Left lung (tissue), 10 donors: ENCODE measurements around the gene FAM114A1. TPM values are rescaled to one million over a fixed set of nuclear protein-coding genes. Genes with fewer than 3 reads are reported as not detected.
"Not testable (repeated sequence)": the region's sequence is repeated elsewhere in the genome, so short reads cannot be mapped to it uniquely, and the experiment has no call there.

Experiments
- ATAC-seq: fragments of 200-7000 bp; cut with Tn5 transposase; one replicate; pipeline ENCODE4 v1.9.1; 2020; ENCODE audit warnings: moderate library complexity
- DNase-seq, 4 donors: peaks; one replicate each; pipeline ENCODE4 v3.0.0-alpha.2; 2013 to 2020
- H3K27ac ChIP-seq, 2 donors: fragments of 200-600 bp; sonication (generic) in 1 of 2; one replicate each; pipeline versions ENCODE4 v1.5.0 to v1.8.0; 2020 to 2021
- H3K27me3 ChIP-seq, 2 donors: fragments of 200-600 bp; sonication (generic) in 1 of 2; one replicate each; pipeline versions ENCODE4 v1.5.0 to v1.8.0; 2020 to 2021
- H3K36me3 ChIP-seq, 2 donors: fragments of 200-600 bp; sonication (generic) in 1 of 2; one replicate each; pipeline versions ENCODE4 v1.5.0 to v1.8.0; 2020 to 2021
- H3K4me1 ChIP-seq, 2 donors: fragments of 200-600 bp; one replicate each; pipeline ENCODE4 v1.8.0; 2021
- H3K4me3 ChIP-seq, 2 donors: fragments of 200-600 bp; sonication (generic) in 1 of 2; one replicate each; pipeline versions ENCODE4 v1.5.0 to v1.8.0; 2020 to 2021; ENCODE audit warnings: mild to moderate bottlenecking in 1 of 2
- H3K9me3 ChIP-seq, 2 donors: fragments of 200-600 bp; sonication (generic) in 1 of 2; one replicate each; pipeline versions ENCODE4 v1.5.0 to v1.8.0; 2020 to 2021
- intact Hi-C, 2 donors: fragments of 100-400 bp; cut with DNase I; formaldehyde crosslinking; loops; one replicate each; pipeline versions ENCODE4 v1.11.2 to v1.14.2; 2022
- polyA plus RNA-seq, 6 donors: library from polyadenylated mRNA; unstranded; fragments of 120-200 nt; gene quantifications; one replicate each; pipeline ENCODE4 v1.2.1, GENCODE V29; 2013; ENCODE audit not compliant: insufficient read length in 6 of 6
- total RNA-seq, 2 donors: library from RNA; stranded (reverse); fragmentation: NEBNext Ultra II Directional; extraction: Animal tissue kit (Norgen Biotek cat#: 25700); gene quantifications; one replicate each; pipeline ENCODE4 v1.2.1, GENCODE V29; 2021
- TF ChIP-seq, protein P1 (sequence below), 2 donors: fragments of 200-600 bp; sonication (generic) in 1 of 2; IDR thresholded peaks; one replicate each; pipeline versions ENCODE4 v1.5.0 to v1.8.0; 2021; ENCODE audit warnings: antibody characterized with exemption in 2 of 2
- donor health status: DM: no; HTN: yes; CAD: no.
- donor health status: DM: no; HTN: no; CAD: no.

The FAM114A1 gene
- total and polyA plus RNA-seq, 8 donors = 51.5 to 81.1 (median 62.4) TPM

DNA sequence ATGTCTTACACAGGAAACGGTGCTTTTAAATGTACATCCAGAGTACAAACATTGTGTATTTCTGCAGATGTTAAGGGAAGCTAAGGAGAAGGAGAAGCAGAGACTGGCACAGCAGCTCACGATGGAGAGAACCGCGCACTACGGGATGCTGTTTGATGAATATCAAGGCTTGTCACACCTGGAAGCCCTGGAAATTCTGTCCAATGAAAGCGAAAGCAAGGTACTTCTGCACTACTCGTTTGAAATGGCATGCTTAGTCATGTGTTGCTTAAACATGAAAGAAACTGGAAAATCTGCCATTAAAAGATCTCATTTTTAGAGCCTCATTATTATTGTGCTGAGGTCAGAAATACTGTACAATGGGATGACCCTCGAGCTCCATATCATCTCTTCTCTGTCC is 47.2 kb downstream of the FAM114A1 start:
- H3K4me1 ChIP-seq = no peaks in the 10 kb centered on the region
- no peaks in the 10 kb centered on the region for H3K9me3 ChIP-seq
- H3K27me3 ChIP-seq = no peaks in the 10 kb centered on the region
- DNase-seq (no peak), ATAC-seq (no peak)
- H3K36me3 ChIP-seq = peaks cover 4 to 94% of the 10 kb centered on the region in 2 donors
- H3K4me3 ChIP-seq = no peak overlapping the region
- no peak overlapping the region for H3K27ac ChIP-seq
- TF ChIP-seq, protein P1, sequence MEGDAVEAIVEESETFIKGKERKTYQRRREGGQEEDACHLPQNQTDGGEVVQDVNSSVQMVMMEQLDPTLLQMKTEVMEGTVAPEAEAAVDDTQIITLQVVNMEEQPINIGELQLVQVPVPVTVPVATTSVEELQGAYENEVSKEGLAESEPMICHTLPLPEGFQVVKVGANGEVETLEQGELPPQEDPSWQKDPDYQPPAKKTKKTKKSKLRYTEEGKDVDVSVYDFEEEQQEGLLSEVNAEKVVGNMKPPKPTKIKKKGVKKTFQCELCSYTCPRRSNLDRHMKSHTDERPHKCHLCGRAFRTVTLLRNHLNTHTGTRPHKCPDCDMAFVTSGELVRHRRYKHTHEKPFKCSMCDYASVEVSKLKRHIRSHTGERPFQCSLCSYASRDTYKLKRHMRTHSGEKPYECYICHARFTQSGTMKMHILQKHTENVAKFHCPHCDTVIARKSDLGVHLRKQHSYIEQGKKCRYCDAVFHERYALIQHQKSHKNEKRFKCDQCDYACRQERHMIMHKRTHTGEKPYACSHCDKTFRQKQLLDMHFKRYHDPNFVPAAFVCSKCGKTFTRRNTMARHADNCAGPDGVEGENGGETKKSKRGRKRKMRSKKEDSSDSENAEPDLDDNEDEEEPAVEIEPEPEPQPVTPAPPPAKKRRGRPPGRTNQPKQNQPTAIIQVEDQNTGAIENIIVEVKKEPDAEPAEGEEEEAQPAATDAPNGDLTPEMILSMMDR (IDR thresholded peaks at IDR 0.05) = no peak
- intact Hi-C loops = no loop called here

DNA sequence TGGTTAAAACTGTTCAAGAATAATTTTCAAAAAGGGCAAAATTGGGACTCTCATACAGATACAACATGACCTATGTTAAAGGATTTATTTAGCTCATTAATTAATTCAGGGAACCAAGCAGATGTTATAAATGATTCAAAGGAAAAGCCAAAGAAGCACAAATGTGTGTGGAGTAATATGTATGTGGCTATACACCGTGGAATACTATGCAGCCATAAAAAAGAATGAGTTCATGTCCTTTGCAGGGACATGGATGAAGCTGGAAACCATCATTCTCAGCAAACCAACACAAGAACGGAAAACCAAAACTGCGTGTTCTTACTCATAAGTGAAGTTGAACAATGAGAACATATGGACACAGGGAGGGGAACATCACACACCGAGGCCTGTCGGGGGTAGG is 48.7 kb downstream of the FAM114A1 start:
- H3K36me3 ChIP-seq = peaks cover 4 to 94% of the 10 kb centered on the region in 2 donors

DNA sequence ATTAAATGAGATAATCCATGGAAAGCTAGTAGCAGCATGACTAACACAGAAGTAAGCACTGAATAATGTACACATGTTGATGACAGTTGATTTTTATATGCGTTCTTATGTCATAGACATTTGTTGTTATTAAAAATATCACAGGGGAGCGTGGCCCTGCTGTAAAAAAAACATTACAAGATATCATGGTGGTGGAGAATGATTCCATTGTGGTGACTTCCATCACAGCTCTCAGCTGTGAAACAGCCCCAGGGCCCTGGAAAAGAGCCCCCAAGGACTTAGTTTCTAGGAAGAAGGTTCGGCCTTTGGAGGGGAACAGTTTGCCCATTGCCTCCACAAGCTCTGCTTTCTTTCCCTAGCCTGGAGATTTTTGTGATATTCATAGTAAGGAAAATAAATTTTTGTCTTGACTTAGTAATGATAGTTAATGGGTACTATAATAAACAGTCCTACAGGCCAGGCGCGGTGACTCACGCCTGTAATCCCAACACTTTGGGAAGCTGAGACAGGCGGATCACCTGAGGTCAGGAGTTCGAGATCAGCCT is 49.9 kb downstream of the FAM114A1 start:
- no peak for DNase-seq
- H3K27ac ChIP-seq = no peak overlapping the region
- TF ChIP-seq, protein P1 (IDR thresholded peaks at IDR 0.05) = no peak
- no peak overlapping the region for H3K4me3 ChIP-seq
- H3K9me3 ChIP-seq = no peaks in the 10 kb centered on the region
- intact Hi-C loops = no loop called here
- peaks cover 0 to 5% of the 10 kb centered on the region in 2 donors for H3K4me1 ChIP-seq
- peaks cover 4 to 93% of the 10 kb centered on the region in 2 donors for H3K36me3 ChIP-seq
- no peaks in the 10 kb centered on the region for H3K27me3 ChIP-seq
- no peak for ATAC-seq

More for the DNA sequence above, 48.7 kb downstream of the FAM114A1 start:
- H3K4me1 ChIP-seq, H3K27me3 ChIP-seq, H3K4me3 ChIP-seq, DNase-seq, ATAC-seq, H3K9me3 ChIP-seq, intact Hi-C loops, H3K27ac ChIP-seq: not testable (repeated sequence)

DNA sequence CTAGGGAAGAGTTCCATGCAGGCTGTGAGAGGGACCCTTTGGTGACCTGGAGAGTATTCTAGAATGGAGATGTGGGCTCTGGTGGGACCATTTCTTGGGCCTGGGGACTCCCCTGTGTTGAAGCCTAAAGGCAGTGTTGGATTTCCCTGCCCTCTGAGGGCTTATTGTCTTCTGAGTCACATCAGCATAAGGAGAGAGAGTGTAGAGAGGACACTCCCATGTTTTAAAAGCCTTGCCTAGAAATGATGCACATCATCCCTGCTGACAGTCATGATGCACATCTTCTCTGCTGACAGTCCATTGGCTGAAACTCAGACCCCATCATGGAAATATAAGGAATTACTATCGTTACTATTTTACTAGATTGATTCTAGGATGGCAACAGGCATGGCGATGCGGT is 51.9 kb downstream of the FAM114A1 start:
- Histone ChIP-seq H3K9me3 (no peaks in the 10 kb centered on the region), H3K27me3 (no peaks in the 10 kb centered on the region), H3K36me3 (peaks cover 0 to 92% of the 10 kb centered on the region in 2 donors), H3K27ac (no peak overlapping the region), H3K4me1 (peaks cover 0 to 5% of the 10 kb centered on the region in 2 donors), H3K4me3 (no peak overlapping the region)
- ATAC-seq (no peak), DNase-seq (no peak)
- TF ChIP-seq, protein P1 (IDR thresholded peaks at IDR 0.05) = no peak
- intact Hi-C loops = no loop called here

DNA sequence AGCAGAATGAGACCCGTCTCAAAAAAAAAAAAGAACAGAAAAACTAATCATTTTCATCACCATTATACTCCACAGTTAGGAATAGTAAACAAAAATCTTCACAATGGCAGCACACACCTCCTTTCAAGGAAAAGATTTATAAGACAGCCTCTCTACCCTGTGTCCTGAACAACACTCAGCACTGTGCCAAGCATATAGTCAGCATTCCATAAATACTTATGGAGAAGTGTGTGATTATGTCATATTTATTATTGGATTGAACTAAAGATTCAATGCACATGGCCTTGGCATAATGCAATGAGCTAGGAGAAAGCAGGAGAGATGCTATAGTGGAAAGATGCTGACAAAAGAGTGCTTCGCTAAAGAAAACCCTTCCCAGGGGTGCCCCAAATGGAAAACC is 52.6 kb downstream of the FAM114A1 start:
- H3K4me1 ChIP-seq = peaks cover 0 to 5% of the 10 kb centered on the region in 2 donors
- peaks cover 0 to 88% of the 10 kb centered on the region in 2 donors for H3K36me3 ChIP-seq
- no peaks in the 10 kb centered on the region for H3K9me3 ChIP-seq
- DNase-seq = no peak
- H3K4me3 ChIP-seq = no peak overlapping the region
- intact Hi-C loops = no loop called here
- no peak for ATAC-seq
- H3K27ac ChIP-seq = no peak overlapping the region
- H3K27me3 ChIP-seq = no peaks in the 10 kb centered on the region
- TF ChIP-seq, protein P1 (IDR thresholded peaks at IDR 0.05) = no peak

DNA sequence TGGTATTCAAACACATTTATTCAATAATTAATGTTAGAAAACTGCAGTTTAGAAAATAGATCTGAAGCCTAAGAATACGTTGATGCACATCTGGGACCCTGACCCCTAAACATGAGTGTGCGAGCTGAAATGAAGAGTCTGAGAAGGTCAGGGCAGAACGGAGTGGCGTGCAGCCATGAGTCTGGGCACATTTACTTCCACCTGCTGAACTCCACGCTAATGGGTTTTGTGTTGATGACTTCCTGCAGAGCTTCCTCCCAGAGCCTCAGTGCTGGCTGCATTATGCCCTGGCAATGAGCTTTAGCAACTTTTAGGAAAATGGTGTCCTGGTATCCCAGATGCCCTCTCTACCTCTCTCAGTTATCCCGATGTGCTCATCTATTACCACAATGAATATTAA is 53.1 kb downstream of the FAM114A1 start:
- Histone ChIP-seq H3K36me3 (peaks cover 0 to 89% of the 10 kb centered on the region in 2 donors), H3K27me3 (no peaks in the 10 kb centered on the region), H3K4me3 (no peak overlapping the region), H3K4me1 (peaks cover 0 to 5% of the 10 kb centered on the region in 2 donors), H3K27ac (no peak overlapping the region), H3K9me3 (no peaks in the 10 kb centered on the region)
- DNase-seq (no peak), ATAC-seq (no peak)
- TF ChIP-seq, protein P1 (IDR thresholded peaks at IDR 0.05) = no peak
- intact Hi-C loops = no loop called here
